ENCODE data around the gene CYBB. TPM values are rescaled to one million over a fixed set of nuclear protein-coding genes. Genes with fewer than 3 reads are reported as not detected.

The CYBB gene
- total and polyA plus RNA-seq, 2 experiments from 2014 or later = 0.06 TPM; not detected in 1

- no peak for TF ChIP-seq ZNF462 (CRISPR knock-in tag; IDR thresholded peaks at IDR 0.05)
- no peak for TF ChIP-seq CREB1 (CRISPR knock-in tag; IDR thresholded peaks at IDR 0.05; ENCODE audit: low read depth)
- TF ChIP-seq CTCF (conservative IDR thresholded peaks at IDR 0.05; ENCODE audit: low read depth in 2 of 2) = no peak
- TF ChIP-seq ZNF331 (CRISPR knock-in tag; IDR thresholded peaks at IDR 0.05; ENCODE audit: low read depth) = no peak
- no peak for TF ChIP-seq JUNB (IDR thresholded peaks at IDR 0.05; ENCODE audit: unreplicated experiment)
- no peak for TF ChIP-seq POLR2AphosphoS5 (IDR thresholded peaks at IDR 0.05; ENCODE audit: low read depth)
Observed at GRCh38 chrX:37745835-37746217, 34.0 kb upstream of the CYBB start (continued).

GRCh38 chrX:37746218-37746941 is 33.5 kb upstream of the CYBB start:
- no peaks in the 10 kb centered on the region for H3K4me1 ChIP-seq (ENCODE audit: insufficient read depth)
- Mint-ChIP-seq H3K36me3 (ENCODE audit: low read depth) (no peaks in the 10 kb centered on the region), H3K27me3 (ENCODE audit: insufficient read depth, low read depth, poor library complexity) (peaks cover 3% of the 10 kb centered on the region), H3K27ac (no peak overlapping the region), H3K4me3 (no peak overlapping the region), H3K4me1 (no peaks in the 10 kb centered on the region), H3K9me3 (no peaks in the 10 kb centered on the region)
- no peak overlapping the region for H3K27ac ChIP-seq (ENCODE audit: low read depth)
- H3F3A ChIP-seq (replicated peaks; ENCODE audit: low read depth) = no peaks in the 10 kb centered on the region
- H3K4me3 ChIP-seq = no peak overlapping the region
- H2AFZ ChIP-seq = no peak overlapping the region
- H3K4me2 ChIP-seq = no peak overlapping the region
- no peaks in the 10 kb centered on the region for H3K27me3 ChIP-seq (ENCODE audit: insufficient read depth)
- no peaks in the 10 kb centered on the region for H3K9me2 ChIP-seq (ENCODE audit: insufficient read depth)
- H3K79me2 ChIP-seq (replicated peaks; ENCODE audit: insufficient read depth) = no peaks in the 10 kb centered on the region
- TF ChIP-seq REST (IDR thresholded peaks at IDR 0.05; ENCODE audit: unreplicated experiment) (no peak), POLR2AphosphoS5 (IDR thresholded peaks at IDR 0.05; ENCODE audit: low read depth) (no peak), CREB1 (CRISPR knock-in tag; IDR thresholded peaks at IDR 0.05; ENCODE audit: low read depth) (no peak), EZH2 (IDR thresholded peaks at IDR 0.05; ENCODE audit: low read depth, unreplicated experiment) (no peak), CTCF (conservative IDR thresholded peaks at IDR 0.05; ENCODE audit: low read depth in 2 of 2) (no peak), EZH2phosphoT487 (IDR thresholded peaks at IDR 0.05; ENCODE audit: unreplicated experiment) (no peak), NANOG (IDR thresholded peaks at IDR 0.05; ENCODE audit: borderline replicate concordance) (no peak), JUNB (IDR thresholded peaks at IDR 0.05; ENCODE audit: unreplicated experiment) (no peak)
- no peaks in the 10 kb centered on the region for H4K20me1 ChIP-seq (replicated peaks; ENCODE audit: insufficient read depth)
- DNase-seq (ENCODE audit: low spot score) (no peak), ATAC-seq (no peak)
- no peaks in the 10 kb centered on the region for H3K36me3 ChIP-seq (ENCODE audit: insufficient read depth)
